GM21723 (cell line): Measurements from ENCODE around the gene OR51B4.
"Not testable (repeated sequence)": the region's sequence is repeated elsewhere in the genome, so short reads cannot be mapped to it uniquely, and the experiment has no call there.

Experiments used
- ATAC-seq: cut with Tn5 transposase; IDR thresholded peaks from one replicate; pipeline ENCODE4 v1.9.1; 2021; ENCODE audit warnings: mild to moderate bottlenecking, moderate library complexity; ENCODE audit not compliant: unreplicated experiment

OR51B4 gene

GRCh38 chr11:5301846-5302245 lies at the start of gene OR51B4:
TSS of gene OR51B4 (minus strand) at chr11:5301946. CDS start at chr11:5301946, 0 bp downstream.
- ATAC-seq: no peak

DNA sequence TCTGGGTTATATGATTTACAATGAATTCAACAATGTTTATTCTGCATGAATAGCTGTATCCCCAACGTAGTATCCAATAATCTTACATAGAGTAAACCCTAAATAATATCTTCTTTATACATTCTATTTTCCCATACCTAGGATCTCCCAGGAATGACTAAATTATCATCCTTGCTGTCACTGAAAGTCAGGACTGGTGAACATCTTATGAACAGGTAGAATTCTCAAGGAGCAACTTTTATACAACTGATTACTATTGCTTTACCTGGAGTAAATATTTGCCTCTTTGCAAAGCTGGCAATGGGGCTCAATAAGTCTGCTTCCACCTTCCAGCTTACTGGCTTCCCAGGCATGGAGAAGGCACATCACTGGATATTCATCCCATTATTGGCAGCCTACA lies 49.5 kb upstream of the OR51B4 start, which contains the start of gene OR51B6:
TSS of gene OR51B6 (plus strand) at position 301 of the 400 bp plus-strand sequence. CDS start at position 301, 0 bp downstream.
- no peak for ATAC-seq

DNA sequence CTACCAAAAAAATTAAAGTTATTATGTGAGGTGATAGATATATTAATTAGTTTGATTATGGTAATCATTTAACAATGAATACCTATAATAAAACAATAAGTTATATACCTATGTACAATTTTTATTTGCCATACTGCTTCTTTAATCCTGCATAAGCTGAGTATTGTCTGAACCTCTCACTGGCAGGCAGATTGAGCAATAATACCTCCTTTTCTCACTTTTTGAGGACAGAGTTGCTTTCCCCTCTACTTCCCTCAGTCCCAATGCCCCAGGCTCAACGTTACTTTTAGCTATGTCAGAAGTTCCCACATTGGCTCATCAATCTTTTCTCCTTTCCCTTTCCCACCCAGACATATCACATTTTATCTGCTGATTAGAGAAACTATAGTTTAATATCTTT lies 47.8 kb upstream of the OR51B4 start:
- no peak for ATAC-seq

GRCh38 chr11:5348551-5349194 lies 46.9 kb upstream of the OR51B4 start:
- ATAC-seq: no peak

GRCh38 chr11:5345831-5346230 lies 44.1 kb upstream of the OR51B4 start:
- ATAC-seq: no peak

GRCh38 chr11:5343474-5344335 lies 42.0 kb upstream of the OR51B4 start, which contains the start of gene OR51B5:
TSS of gene OR51B5 (minus strand) at chr11:5343524. CDS start at chr11:5343524, 0 bp downstream.
- no peak for ATAC-seq

DNA sequence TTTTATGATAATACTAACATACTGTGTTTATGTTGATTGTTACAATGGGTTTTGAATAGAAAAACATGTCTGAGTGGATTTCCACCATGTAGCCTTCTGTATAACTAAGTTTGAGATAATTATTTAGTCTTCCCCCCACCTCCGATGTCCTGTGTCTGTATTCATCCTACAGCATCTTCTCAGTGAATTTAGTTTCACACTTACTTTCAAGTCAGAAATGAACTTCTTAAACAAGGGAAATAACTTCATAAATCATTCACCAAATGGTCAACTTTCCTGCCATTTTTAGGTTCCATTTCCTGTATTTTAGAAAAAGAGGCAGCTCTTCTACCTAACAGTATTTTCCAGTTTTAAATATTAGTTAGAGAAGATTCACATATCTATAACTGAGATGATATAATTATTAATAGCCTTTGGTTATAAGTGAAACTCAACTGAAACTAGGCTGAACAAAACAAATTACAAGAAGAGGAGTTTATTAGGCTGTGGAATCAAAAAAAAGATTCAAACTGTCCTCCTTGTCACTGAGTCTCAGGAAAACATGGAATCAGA lies 38.1 kb upstream of the OR51B4 start:
- peak; percentile 58 for ATAC-seq

- not testable (repeated sequence) for ATAC-seq
These were observed 35.5 kb upstream of the OR51B4 start for GRCh38 chr11:5337253-5337652.

DNA sequence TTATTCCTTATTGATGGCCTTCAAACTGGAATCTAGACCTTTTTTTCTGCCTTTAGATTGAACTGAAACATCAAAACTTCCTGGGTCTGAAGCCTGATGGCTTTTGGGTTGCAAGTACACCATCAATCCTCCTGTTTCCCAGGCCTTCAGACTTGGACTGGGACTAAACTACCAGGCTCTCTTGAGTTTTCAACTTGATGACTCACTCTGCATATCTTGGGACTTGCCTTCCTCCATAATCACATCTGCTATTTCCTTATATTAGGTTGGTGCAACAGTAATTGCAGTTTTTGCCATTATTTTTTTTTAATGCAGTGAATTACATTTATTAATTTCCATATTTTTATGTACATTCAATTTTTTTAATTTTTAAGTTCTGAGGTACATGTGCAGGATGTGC lies 34.6 kb upstream of the OR51B4 start:
- ATAC-seq: no peak

DNA sequence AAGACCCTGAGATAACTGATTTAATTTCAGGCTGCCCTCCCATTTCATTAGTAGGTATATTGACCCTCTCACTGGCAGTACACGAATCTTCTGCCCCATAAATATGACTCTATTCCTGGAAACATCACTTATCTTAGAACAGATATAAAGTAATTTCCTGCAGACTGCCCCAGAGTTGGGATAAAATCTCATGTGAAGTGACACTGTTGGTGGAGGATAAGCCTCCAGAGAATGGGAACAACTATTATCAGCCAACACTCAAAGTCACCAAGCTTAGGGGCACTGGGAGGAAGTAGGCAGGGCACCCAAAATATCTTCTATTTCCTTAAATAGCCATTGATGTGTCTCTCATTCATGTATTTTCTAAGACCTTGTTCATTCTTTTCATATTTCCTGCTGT lies 33.4 kb upstream of the OR51B4 start:
- no peak for ATAC-seq

GRCh38 chr11:5324197-5324596 lies 22.5 kb upstream of the OR51B4 start, which contains the start of gene OR51B2:
TSS of gene OR51B2 (minus strand) at chr11:5324297. CDS start at chr11:5324297, 0 bp downstream.
- ATAC-seq: no peak

DNA sequence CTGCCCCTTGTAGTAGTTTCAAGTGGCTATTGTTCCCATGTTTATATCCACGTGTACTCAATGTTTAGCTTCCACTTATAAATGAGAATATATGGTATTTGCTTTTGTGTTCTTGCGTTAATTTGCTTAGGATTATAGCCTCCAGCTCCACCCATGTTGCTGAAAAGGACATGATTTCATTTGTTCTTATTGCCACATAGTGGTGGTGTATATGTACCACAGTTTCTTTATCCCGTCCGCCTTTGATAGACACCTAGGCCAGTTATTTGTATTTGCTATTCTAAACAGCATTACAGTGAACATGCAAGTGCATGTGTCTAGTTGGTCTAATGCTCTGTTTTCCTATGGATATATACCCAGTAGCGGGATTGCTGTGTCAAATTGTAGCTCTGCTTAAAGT lies 15.5 kb upstream of the OR51B4 start:
- ATAC-seq: no peak

DNA sequence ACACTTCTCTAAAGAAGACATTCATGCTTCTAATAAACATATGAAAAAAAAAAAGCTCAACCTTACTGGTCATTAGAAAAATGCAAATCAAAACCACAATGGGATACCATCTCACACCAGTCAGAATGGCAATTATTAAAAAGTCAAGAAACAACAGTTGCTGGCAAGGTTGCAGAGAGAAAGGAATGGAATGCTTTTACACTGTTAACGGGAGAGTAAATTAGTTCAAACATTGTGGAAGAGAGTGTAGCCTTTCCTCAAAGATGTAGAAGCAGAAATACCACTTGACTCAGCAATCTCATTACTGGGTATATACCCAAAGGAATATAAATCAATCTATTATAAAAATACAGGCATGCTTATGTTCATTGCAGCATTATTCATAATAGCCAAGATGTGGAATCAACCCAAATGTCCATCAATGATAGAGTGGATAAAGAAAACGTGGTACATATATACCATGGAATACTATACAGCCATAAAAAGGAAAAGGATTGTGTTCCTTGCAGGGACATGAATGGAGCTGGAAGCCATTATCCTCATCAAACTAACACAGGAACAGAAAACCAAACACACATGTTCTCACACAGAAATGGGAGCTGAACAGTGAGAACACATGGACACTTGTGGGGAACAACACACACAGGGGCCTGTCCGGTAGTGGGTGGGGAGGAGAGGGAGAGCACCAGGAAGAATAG lies 11.7 kb upstream of the OR51B4 start:
- not testable (repeated sequence) for ATAC-seq

GRCh38 chr11:5310423-5310822 lies 8.7 kb upstream of the OR51B4 start:
- ATAC-seq: no peak

GRCh38 chr11:5307256-5308019 lies 5.7 kb upstream of the OR51B4 start:
- ATAC-seq: no peak

- ATAC-seq: no peak
These were observed 2.3 kb upstream of the OR51B4 start for GRCh38 chr11:5304046-5304445.

GRCh38 chr11:5303626-5304025 lies 1.9 kb upstream of the OR51B4 start:
- ATAC-seq: no peak

DNA sequence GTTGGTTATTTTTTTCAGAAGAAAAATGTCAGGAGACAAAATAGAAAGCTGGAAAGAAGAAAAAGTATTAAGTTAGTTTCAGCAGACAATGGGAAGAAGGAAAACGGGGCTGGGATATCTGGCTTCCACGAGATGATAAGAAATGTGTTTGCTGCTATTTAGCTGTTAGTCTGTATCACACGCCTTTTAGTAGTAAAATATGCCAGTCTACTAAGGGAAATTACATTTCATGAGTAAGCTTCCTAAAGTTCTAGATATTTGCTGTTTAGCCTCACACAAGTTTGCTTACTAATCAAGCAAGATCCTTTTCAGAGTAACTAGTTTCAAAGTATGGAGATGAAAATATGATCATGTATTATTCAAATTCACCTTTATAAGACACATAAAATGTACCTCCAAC lies 1.5 kb downstream of the OR51B4 start:
- ATAC-seq: no peak

DNA sequence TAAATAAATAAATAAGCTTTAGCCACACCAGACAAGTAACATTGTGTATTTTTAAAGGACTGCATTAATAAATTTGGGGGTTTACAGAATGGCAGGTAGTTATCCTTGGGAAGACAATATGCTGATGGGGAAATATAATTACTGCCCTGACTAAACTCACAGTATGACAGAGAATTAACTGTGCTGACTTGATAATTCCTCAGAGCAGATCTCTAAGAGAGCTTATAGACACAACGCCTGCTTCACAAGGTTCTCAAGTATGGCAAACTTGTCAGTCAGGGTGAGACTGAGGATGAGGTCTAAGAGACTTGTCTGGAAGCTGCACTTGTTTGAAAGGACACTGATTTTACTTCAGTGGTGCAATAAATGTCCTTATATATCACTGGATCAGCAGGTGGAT lies 3.3 kb downstream of the OR51B4 start:
- no peak for ATAC-seq

- no peak for ATAC-seq
These were observed 3.9 kb downstream of the OR51B4 start for GRCh38 chr11:5297721-5298323.
